K562 (cell line): ENCODE data around the gene SVIL.

Experiments used
- DNMT1 ChIP-seq: fragments of 450-650 bp; IDR thresholded peaks from 2 replicates; pipeline ENCODE4 v1.6.1; 2016; ENCODE audit warnings: antibody characterized with exemption, mild to moderate bottlenecking
- EZH2 ChIP-seq: IDR thresholded peaks from 2 replicates; pipeline ENCODE4 v1.6.1; 2012; ENCODE audit warnings: low read depth, mild to moderate bottlenecking, inconsistent platforms, low read length, borderline replicate concordance
- GATA2 ChIP-seq: sonication (generic); formaldehyde crosslinking; IDR thresholded peaks from 2 replicates; pipeline ENCODE4 v1.4.0; 2020; ENCODE audit warnings: mild to moderate bottlenecking, missing genetic modification reagents
- KAT2B ChIP-seq: IDR thresholded peaks from one replicate; pipeline ENCODE4 v1.6.1; 2012; ENCODE audit warnings: low read depth, mild to moderate bottlenecking, control low read depth, inconsistent platforms, low read length, moderate library complexity
- KDM4B ChIP-seq, 2 experiments: fragments of 450-650 bp in 1 of 2; sonication (generic) in 1 of 2; IDR thresholded peaks; 2 replicates each; pipeline ENCODE4 v1.6.1; 2016 to 2017; ENCODE audit warnings: borderline replicate concordance in 2 of 2, antibody characterized with exemption in 1 of 2, low read depth in 1 of 2, mild to moderate bottlenecking in 1 of 2
- MCM7 ChIP-seq, 2 experiments: fragments of 450-650 bp; IDR thresholded peaks; 2 replicates each; pipeline ENCODE4 v1.6.1; 2016 to 2018
- MYNN ChIP-seq, 2 experiments: sonication (generic); formaldehyde crosslinking in 1 of 2; IDR thresholded peaks; 2 replicates each; pipeline versions ENCODE4 v1.5.0 to v1.6.1; 2016 to 2020; ENCODE audit warnings: antibody characterized with exemption in 1 of 2, missing genetic modification reagents in 1 of 2
- ZNF780A ChIP-seq: fragments of 250-450 bp; sonication (Bioruptor Pico); IDR thresholded peaks from 2 replicates; pipeline ENCODE4 v1.5.0; 2021; ENCODE audit warnings: mild to moderate bottlenecking
- TF ChIP-seq, protein P1 (sequence below): fragments of 250-450 bp; sonication (Bioruptor Pico); IDR thresholded peaks from 2 replicates; pipeline ENCODE4 v1.4.0; 2020; ENCODE audit warnings: mild to moderate bottlenecking, moderate library complexity

DNA sequence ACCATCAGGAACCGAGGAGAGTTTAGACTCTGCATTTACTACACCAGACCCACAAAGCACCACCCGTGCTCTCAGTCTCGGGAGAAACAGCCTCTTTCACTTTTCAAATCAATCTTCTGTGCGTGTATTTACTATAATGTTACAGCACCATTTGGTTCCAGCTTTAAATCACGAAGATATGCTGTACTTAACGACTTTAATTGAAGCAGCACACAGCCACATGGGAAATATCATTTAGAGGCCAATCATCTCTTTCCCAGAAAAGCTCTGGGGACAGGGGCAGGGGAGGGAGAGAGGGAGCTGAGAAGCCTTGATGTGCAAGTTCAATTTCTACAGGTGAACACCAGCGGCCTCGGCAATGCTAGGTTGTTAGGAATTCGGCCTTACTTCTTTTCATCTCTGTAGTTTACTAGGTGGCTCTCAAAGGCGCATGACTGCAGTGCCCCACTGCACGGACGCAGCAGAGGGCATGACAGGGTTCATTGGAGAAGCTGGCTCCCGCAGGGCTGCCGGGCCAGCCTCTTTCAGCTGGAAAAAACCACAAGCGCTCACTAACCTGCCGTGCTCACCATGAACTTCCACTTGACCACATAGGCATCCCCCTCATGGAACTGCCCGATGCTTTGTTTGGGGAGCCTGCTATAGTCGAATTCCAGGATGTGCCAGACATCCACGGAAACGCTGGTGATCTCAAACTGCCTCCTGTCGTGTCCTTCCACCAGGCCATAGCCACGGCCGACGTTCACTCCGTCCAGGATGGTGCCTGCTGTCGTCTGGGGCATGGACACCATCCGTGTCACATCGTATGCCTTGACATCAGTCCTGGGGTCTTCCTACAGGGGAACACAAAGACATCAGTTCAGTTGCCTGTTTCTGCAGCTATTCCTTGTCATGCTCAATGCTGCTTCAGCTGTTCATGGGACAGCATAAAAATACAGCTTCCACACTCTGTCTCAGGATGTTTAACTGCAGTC lies 154.5 kb downstream of the SVIL start:
- no peak for TF ChIP-seq EZH2
- TF ChIP-seq, protein P1, sequence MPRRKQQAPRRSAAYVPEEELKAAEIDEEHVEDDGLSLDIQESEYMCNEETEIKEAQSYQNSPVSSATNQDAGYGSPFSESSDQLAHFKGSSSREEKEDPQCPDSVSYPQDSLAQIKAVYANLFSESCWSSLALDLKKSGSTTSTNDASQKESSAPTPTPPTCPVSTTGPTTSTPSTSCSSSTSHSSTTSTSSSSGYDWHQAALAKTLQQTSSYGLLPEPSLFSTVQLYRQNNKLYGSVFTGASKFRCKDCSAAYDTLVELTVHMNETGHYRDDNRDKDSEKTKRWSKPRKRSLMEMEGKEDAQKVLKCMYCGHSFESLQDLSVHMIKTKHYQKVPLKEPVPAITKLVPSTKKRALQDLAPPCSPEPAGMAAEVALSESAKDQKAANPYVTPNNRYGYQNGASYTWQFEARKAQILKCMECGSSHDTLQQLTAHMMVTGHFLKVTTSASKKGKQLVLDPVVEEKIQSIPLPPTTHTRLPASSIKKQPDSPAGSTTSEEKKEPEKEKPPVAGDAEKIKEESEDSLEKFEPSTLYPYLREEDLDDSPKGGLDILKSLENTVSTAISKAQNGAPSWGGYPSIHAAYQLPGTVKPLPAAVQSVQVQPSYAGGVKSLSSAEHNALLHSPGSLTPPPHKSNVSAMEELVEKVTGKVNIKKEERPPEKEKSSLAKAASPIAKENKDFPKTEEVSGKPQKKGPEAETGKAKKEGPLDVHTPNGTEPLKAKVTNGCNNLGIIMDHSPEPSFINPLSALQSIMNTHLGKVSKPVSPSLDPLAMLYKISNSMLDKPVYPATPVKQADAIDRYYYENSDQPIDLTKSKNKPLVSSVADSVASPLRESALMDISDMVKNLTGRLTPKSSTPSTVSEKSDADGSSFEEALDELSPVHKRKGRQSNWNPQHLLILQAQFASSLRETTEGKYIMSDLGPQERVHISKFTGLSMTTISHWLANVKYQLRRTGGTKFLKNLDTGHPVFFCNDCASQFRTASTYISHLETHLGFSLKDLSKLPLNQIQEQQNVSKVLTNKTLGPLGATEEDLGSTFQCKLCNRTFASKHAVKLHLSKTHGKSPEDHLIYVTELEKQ = no peak
- no peak for TF ChIP-seq ZNF780A
- no peak for TF ChIP-seq KAT2B
- TF ChIP-seq KDM4B (IDR thresholded peaks at IDR 0.05; ENCODE audit: borderline replicate concordance in 2 of 2, low read depth in 1 of 2) = no peak
- TF ChIP-seq DNMT1 = no peak
- TF ChIP-seq MYNN (IDR thresholded peaks at IDR 0.05) = no peak
- TF ChIP-seq MYNN (CRISPR knock-in tag; IDR thresholded peaks at IDR 0.05) = no peak
- TF ChIP-seq MCM7 (IDR thresholded peaks at IDR 0.05) = no peak
- TF ChIP-seq GATA2 (CRISPR knock-in tag) = no peak
